ENCODE measurements around the gene OR2A14.

The OR2A14 gene

GRCh38 chr7:144142187-144142586 lies 19.2 kb downstream of the OR2A14 start (continued):
- TF ChIP-seq, protein P1, sequence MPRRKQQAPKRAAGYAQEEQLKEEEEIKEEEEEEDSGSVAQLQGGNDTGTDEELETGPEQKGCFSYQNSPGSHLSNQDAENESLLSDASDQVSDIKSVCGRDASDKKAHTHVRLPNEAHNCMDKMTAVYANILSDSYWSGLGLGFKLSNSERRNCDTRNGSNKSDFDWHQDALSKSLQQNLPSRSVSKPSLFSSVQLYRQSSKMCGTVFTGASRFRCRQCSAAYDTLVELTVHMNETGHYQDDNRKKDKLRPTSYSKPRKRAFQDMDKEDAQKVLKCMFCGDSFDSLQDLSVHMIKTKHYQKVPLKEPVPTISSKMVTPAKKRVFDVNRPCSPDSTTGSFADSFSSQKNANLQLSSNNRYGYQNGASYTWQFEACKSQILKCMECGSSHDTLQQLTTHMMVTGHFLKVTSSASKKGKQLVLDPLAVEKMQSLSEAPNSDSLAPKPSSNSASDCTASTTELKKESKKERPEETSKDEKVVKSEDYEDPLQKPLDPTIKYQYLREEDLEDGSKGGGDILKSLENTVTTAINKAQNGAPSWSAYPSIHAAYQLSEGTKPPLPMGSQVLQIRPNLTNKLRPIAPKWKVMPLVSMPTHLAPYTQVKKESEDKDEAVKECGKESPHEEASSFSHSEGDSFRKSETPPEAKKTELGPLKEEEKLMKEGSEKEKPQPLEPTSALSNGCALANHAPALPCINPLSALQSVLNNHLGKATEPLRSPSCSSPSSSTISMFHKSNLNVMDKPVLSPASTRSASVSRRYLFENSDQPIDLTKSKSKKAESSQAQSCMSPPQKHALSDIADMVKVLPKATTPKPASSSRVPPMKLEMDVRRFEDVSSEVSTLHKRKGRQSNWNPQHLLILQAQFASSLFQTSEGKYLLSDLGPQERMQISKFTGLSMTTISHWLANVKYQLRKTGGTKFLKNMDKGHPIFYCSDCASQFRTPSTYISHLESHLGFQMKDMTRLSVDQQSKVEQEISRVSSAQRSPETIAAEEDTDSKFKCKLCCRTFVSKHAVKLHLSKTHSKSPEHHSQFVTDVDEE (CRISPR knock-in tag; IDR thresholded peaks at IDR 0.05): no peak
- TF ChIP-seq ZC3H10 (CRISPR knock-in tag; IDR thresholded peaks at IDR 0.05) (no peak), ZNF70 (CRISPR knock-in tag; IDR thresholded peaks at IDR 0.05) (no peak), GLIS3 (CRISPR knock-in tag; IDR thresholded peaks at IDR 0.05) (no peak), ISL1 (CRISPR knock-in tag; IDR thresholded peaks at IDR 0.05) (no peak), SNAI2 (CRISPR knock-in tag; IDR thresholded peaks at IDR 0.05) (no peak), ZNF565 (CRISPR knock-in tag; conservative IDR thresholded peaks at IDR 0.05; ENCODE audit: low read depth) (no peak), OSR1 (CRISPR knock-in tag; IDR thresholded peaks at IDR 0.05) (no peak), TOX (CRISPR knock-in tag; IDR thresholded peaks at IDR 0.05; ENCODE audit: borderline replicate concordance) (no peak)
- TF ChIP-seq, protein P2, sequence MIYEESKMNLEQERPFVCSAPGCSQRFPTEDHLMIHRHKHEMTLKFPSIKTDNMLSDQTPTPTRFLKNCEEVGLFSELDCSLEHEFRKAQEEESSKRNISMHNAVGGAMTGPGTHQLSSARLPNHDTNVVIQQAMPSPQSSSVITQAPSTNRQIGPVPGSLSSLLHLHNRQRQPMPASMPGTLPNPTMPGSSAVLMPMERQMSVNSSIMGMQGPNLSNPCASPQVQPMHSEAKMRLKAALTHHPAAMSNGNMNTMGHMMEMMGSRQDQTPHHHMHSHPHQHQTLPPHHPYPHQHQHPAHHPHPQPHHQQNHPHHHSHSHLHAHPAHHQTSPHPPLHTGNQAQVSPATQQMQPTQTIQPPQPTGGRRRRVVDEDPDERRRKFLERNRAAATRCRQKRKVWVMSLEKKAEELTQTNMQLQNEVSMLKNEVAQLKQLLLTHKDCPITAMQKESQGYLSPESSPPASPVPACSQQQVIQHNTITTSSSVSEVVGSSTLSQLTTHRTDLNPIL (CRISPR knock-in tag; IDR thresholded peaks at IDR 0.05; ENCODE audit: low read depth): no peak

DNA sequence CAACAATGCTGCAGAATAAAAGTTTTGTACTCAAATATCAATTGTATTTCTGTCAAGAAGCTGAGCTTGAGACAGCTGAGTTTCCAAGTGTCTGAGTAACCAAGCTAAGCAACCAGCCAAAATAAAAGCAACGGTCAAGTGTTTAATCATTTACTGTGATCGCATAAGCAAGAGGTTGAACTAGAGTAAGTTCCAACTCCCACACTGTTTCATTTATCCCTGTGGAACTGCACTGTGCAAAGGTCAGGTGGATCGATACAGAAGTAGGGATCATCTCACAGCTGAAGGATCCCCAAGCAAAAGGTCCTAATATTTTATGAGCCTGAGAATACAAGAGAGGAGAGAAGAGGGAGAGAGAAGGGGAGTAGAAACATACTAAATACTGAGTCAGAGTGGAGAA lies 21.4 kb downstream of the OR2A14 start:
- TF ChIP-seq, protein P3, sequence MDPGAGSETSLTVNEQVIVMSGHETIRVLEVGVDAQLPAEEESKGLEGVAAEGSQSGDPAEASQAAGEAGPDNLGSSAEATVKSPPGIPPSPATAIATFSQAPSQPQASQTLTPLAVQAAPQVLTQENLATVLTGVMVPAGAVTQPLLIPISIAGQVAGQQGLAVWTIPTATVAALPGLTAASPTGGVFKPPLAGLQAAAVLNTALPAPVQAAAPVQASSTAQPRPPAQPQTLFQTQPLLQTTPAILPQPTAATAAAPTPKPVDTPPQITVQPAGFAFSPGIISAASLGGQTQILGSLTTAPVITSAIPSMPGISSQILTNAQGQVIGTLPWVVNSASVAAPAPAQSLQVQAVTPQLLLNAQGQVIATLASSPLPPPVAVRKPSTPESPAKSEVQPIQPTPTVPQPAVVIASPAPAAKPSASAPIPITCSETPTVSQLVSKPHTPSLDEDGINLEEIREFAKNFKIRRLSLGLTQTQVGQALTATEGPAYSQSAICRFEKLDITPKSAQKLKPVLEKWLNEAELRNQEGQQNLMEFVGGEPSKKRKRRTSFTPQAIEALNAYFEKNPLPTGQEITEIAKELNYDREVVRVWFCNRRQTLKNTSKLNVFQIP (CRISPR knock-in tag; IDR thresholded peaks at IDR 0.05; ENCODE audit: borderline replicate concordance, low read depth): no peak
- TF ChIP-seq SNAI2 (CRISPR knock-in tag; IDR thresholded peaks at IDR 0.05) (no peak), BACH2 (CRISPR knock-in tag; IDR thresholded peaks at IDR 0.05; ENCODE audit: borderline replicate concordance) (no peak), OSR1 (CRISPR knock-in tag; IDR thresholded peaks at IDR 0.05) (no peak), PPARA (CRISPR knock-in tag; IDR thresholded peaks at IDR 0.05; ENCODE audit: borderline replicate concordance) (no peak), PATZ1 (CRISPR knock-in tag; IDR thresholded peaks at IDR 0.05; ENCODE audit: borderline replicate concordance) (no peak), RARB (CRISPR knock-in tag; IDR thresholded peaks at IDR 0.05) (no peak), ZNF565 (CRISPR knock-in tag; conservative IDR thresholded peaks at IDR 0.05; ENCODE audit: low read depth) (no peak), ZFP30 (CRISPR knock-in tag; IDR thresholded peaks at IDR 0.05) (no peak), ZNF70 (CRISPR knock-in tag; IDR thresholded peaks at IDR 0.05) (no peak)
- TF ChIP-seq, protein P2 (CRISPR knock-in tag; IDR thresholded peaks at IDR 0.05; ENCODE audit: low read depth): no peak

DNA sequence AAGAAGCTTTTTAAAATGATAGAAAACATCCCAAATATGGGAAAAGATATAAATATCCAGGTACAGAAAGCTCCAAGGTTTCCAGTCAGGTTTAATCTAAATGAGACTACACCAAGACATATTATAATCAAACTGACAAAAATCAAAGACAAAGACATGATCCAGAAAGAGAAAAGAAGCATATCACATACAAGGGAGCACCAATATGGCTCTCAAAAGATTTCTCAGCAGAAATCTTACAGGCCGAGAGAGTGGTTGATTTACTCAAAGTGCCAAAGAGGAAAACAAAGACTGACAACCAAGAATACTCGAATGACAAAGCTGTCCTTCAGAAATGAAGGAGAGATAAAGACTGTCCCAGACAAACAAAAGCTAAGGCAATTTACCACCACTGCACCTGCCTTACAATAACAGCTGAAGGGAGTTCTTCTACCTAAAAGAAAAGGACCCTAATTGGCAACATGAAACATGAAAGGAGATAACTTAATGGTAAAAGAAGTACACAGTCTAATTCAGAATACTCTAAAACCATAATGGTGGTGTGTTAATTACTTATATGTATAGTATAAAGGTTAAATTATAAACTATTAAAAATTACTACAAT lies 25.4 kb downstream of the OR2A14 start:
- no peak for ATAC-seq
- TF ChIP-seq BACH2 (CRISPR knock-in tag; IDR thresholded peaks at IDR 0.05; ENCODE audit: borderline replicate concordance): no peak
- TF ChIP-seq SNAI2 (CRISPR knock-in tag; IDR thresholded peaks at IDR 0.05): no peak
- no peak for TF ChIP-seq ZNF70 (CRISPR knock-in tag; IDR thresholded peaks at IDR 0.05)
- TF ChIP-seq OSR1 (CRISPR knock-in tag; IDR thresholded peaks at IDR 0.05): no peak
- TF ChIP-seq TCF4 (CRISPR knock-in tag; IDR thresholded peaks at IDR 0.05; ENCODE audit: borderline replicate concordance): no peak
- TF ChIP-seq TOX (CRISPR knock-in tag; IDR thresholded peaks at IDR 0.05; ENCODE audit: borderline replicate concordance): no peak
- TF ChIP-seq, protein P1 (CRISPR knock-in tag; IDR thresholded peaks at IDR 0.05): no peak
- TF ChIP-seq ESRRG (CRISPR knock-in tag; IDR thresholded peaks at IDR 0.05): no peak
- TF ChIP-seq PATZ1 (CRISPR knock-in tag; IDR thresholded peaks at IDR 0.05; ENCODE audit: borderline replicate concordance): no peak
- no peak for TF ChIP-seq ARNTL (CRISPR knock-in tag; IDR thresholded peaks at IDR 0.05; ENCODE audit: borderline replicate concordance, low read depth)
- TF ChIP-seq, protein P4, sequence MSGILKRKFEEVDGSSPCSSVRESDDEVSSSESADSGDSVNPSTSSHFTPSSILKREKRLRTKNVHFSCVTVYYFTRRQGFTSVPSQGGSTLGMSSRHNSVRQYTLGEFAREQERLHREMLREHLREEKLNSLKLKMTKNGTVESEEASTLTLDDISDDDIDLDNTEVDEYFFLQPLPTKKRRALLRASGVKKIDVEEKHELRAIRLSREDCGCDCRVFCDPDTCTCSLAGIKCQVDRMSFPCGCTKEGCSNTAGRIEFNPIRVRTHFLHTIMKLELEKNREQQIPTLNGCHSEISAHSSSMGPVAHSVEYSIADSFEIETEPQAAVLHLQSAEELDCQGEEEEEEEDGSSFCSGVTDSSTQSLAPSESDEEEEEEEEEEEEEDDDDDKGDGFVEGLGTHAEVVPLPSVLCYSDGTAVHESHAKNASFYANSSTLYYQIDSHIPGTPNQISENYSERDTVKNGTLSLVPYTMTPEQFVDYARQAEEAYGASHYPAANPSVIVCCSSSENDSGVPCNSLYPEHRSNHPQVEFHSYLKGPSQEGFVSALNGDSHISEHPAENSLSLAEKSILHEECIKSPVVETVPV (CRISPR knock-in tag; IDR thresholded peaks at IDR 0.05): no peak

More for the DNA sequence above, 21.4 kb downstream of the OR2A14 start:
- ATAC-seq: no peak
